NOMO-1 (cell line): ENCODE results near the gene DBH.

Experiments used
- DNase-seq, 2 experiments: peaks; one replicate each; lab custom pipeline; 2025; ENCODE audit not compliant: unreplicated experiment in 2 of 2; lab: John Stamatoyannopoulos, UW

Gene DBH

DNA sequence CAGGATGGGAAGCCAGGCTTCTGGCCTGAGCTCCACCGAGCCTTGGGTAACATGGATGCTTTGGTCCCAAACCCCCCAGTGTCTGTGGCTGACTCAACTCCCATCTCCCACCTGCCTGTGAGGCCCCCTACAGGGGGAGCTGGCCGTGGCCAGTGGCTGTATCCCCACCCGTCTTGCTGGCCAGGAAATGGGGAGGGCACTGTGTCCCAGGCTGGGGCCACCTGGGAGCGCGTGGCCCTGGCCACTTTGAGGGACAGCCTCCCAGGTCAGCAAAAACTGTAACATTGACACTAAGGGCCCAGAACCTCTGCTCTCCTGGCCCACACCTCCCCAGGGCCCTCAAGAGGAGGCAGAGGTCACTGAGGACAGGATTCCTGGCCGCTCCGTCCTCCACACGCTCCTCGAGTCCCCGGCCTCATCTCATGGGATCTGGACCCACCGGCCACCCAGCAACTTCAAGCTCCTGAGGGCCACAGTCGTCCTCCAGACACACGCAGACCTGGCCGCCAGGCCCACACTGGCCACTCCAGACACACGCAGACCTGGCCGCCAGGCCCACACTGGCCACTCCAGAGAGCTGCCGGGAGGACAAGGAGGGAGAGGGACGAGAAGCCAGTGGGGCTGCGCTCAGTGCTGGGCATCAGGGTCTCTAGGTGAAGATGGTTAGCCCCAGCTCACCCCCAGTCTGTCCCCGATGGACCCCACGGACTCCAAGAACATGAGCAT, 44.2 kb downstream of the DBH start:
- DNase-seq, result no peak

DNA sequence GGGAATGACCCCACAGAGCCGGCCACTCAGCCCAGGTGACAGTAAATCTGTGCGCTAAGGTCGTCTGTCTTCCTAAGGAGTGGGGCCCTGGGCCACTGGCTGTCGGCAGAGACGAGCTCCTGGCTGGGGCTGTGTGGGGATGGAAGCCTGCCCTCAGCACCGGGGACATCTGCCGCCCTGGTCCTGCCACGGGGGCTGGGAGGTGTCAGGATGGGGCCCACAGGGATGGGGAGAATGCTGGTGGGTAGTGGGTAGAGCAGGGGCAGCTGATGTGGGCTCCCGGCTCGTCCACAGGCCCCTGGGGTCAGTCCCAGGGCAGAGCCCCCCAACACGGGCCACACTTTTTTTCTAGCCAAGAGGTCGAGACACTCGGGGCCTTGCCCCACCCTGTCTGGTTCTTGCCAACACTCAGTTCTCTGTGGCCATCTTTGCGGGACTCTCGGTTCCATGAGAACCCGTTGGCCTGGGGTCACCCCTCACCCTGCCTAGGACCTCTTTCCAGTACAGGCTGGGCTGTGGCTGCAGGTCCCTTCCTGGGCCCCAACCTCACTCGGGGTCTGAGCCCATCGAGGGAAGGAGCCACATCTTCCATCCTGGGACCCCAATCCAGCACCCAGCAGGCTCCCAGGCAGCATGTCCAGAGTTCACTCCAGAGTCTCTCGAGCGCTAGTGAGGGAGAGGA, 45.0 kb downstream of the DBH start:
- DNase-seq, result no peak

DNA sequence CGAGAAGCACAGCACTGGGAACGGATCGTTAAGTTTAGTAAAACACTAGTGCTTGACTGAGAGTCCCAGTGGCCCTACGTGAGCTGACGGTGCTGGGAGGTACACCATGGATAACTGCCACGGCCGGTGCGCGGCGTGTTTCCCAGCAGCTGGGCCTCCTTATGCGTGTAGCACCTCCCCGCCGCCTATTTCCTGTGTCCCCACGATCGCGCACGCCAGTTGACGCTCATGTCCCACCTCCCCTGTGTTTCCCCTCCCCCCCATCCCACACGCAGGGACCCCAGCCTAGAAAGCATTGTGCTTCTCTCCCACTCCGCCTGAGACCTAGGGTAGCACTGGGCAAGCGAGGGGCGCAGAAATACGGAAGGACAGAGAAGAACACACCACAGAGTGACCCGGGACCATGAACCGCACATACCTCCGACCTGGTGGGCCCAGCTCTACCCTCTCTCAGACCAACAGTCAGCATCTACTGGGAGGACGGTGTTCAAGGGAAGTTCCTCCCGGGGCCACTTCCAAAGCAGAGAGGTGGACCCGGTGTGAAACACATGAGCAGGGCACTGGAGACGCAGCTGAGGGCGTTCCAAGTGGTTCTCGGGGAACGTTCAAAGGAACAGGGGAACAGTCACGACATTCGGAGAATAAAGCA, 45.6 kb downstream of the DBH start:
- no peak for DNase-seq

DNA sequence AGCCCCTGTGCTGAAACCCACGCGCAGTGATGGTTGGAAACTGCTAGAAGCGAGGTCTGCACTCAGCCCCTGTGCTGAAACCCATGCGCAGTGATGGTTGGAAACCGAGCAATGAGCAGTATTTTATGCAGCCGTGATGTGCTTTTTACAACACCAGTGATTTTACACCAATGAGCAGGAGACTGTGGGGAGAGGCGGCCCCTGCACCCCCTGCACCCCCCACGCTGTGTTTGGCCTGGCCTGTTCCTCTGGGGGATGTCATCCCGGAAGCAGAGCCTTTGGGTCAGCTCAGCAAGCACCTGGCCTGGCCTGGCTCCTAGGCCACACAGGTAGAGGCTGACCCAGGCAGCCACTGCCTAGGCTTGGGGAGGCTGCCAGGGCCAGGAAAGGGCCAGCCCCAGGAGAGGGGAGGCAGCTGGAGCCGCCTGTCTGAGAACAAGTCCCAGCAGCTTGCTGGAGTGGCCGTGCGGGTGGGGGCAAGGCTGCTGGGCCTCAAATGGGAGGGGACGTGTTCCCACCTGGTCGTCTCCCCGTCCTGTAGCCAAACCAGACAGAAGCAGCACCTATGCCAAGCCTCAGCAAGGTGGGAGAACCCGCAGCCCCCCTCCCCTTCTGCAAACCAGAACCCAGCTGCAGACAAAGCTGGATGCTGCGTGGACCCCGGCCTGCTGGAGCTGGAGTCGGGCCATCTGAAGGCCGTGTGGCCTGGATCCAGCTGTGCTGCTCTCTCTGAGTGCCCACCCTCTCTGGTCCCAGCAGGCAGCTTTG, 46.8 kb downstream of the DBH start:
- DNase-seq, result no peak

DNA sequence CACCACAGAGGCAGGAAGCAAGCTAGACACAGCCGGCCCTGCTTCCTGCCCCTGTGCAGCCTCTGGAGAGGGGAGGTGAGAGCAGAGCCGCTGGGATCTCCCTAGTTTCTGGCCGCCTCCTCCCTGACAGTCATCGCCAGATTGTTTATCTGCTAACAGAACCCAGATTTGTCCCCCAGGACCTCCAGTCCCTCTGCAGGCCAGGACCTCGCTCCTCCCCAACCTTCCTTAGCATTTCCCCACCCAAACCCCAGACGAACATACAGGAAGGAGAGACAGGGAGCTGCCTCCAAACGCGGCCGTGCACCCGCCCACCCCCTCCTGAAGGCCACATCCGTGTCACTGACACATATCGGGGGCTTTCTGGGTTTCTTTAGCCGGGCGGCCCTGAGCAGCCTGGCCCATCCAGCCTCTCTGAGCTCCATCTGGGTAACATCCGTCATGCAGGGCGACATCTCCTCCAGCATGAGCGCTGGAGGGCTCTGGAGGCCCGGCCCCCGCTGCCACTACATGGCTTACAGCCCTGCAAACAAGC, 47.5 kb downstream of the DBH start:
- no peak for DNase-seq

DNA sequence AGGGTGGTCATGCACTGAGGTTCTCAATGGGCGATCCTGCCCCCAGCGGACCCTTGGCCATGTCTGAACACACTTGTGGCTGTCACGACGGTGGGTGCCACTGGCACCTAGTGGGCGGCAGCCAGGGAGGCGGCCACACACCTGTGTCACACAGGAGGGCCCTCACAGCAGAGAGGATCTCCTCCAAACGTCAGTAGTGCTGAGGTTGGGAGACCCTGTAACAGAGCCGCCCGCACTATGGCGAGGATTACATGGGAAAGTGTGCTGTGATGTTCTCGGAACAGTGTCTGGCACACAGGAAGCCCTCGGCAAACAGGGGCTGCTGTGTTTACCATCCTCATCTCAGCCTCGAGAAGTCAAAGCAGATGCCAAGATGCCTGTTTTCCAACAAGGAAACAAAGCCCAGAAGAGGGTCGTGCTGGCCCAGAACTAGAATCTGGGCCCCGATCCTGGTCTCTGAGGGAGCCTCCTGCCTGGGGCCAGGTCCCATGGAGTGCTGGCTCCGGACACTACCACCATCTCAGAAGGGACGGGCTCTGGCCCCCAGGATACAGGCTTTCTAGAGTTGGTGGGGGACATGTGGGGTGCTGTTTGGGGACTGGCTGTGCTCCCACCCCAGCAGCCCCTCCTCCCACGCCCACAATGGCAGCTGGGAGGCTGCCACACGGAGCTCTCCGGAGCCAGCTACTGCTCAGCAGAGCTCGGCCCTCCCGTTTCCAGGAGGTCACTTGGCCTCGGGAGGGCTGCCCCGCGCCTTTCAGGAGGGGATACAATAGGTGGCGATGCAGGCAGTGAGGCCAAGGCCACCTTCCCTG, 48.2 kb downstream of the DBH start:
- no peak for DNase-seq

DNA sequence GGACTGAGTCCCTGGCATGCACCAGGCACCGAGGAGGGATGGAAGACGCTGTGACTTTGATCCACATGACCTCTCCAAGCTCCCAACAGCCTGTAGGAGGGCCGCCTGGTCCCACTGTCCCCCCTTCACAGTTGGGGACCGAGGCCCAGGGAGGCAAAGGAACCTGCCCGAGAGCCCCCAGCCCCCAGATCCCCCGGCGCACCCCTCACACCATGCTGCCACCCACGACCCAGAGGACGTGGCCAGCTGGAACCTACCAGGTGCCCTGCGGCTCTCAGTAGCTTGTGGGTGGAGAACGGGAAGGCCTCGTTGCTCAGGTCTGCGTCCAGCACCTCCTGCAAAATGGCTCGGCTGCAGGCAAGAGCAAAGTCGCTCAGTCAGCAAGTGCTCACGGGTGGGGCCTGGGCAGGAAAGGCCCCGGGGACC, 48.8 kb downstream of the DBH start:
- DNase-seq, result no peak

DNA sequence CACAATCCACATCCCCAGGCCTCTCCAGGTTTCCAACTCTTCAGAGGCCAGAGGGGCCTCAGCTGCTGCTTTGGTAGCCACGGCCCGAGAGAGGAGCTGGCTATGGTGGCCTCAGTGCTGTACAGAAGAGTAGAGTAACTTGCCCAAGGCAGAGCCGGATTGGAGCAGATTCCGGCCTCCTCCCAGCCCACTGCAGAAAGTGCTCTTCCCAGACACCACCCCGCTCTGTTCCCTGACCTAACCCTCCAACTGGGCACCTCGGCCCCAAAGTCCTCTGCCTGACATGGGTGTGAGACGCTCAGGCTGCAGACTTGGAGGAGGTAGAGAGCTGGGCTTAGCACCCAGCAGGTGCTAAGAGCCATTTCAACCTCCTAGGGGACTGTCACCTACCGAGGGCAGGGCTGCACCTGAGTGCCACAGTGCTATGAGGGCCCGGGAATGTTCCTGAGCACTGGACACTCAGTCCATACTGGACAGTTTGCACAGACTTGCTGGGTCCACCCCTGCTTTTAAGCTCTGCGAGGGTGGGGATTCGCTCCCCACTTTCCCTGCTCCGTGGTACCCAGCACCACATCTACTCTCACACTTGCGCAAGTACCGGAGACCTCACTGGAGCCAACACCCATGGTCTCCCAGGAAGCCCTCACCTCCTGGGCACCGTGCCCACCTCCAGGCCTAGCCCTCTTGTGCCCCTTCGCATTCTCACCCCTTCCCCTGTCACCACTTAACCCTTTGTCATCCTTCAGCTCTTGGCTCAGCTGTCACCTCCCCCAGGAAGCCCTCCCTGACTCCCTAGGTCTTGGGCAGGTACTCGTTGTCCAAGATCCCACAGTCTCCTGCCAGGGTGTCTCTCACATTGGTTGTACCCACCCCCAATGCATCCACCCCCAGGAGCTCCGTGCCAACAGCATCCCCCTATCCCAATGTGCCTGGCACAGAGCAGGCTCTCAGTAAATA, 49.8 kb downstream of the DBH start:
- no peak for DNase-seq

DNA sequence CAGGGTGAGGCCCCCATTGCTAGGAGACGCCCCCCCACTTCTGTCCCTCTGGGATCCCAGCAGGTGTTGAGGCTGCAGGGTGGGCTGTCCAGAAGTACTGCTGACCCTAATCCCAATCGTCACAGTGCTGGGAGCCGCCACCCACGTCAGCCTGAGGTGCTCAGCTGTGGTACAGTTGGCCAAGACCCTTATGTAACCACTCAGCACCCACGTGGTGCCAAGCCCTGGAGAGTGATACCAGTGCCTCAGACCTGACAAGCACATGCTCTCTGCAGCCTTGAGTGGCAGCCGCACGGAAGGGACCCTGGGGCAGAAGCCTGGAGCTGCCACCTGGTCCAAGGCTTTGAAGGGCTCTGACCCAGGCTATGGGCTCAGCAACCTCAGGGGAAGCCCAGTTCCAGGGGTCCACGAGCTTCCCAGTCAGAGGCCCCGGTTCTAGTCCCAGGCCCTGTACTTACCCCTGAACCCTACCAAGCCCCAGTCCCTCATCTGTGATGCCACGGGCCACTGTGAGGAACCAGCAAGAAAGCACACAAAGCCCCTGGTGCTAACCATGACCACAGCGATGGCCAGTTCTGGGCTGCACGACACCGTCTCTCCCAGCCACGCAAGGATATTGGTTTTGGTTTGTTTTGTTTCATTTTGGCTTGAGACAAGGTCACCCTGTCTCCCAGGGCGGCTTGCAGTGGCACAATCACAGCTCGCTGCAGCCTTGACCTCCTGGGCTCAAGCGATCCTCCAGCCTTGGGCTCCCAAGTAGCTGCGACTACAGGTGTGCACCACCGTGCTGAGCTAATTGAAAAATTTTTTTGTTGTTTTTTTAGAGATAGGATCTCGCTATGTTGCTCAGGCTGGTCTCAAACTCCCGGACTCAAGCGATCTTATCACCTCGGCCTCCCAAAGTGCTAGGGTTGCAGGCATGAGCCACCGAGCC, 50.7 kb downstream of the DBH start:
- no peak for DNase-seq

DNA sequence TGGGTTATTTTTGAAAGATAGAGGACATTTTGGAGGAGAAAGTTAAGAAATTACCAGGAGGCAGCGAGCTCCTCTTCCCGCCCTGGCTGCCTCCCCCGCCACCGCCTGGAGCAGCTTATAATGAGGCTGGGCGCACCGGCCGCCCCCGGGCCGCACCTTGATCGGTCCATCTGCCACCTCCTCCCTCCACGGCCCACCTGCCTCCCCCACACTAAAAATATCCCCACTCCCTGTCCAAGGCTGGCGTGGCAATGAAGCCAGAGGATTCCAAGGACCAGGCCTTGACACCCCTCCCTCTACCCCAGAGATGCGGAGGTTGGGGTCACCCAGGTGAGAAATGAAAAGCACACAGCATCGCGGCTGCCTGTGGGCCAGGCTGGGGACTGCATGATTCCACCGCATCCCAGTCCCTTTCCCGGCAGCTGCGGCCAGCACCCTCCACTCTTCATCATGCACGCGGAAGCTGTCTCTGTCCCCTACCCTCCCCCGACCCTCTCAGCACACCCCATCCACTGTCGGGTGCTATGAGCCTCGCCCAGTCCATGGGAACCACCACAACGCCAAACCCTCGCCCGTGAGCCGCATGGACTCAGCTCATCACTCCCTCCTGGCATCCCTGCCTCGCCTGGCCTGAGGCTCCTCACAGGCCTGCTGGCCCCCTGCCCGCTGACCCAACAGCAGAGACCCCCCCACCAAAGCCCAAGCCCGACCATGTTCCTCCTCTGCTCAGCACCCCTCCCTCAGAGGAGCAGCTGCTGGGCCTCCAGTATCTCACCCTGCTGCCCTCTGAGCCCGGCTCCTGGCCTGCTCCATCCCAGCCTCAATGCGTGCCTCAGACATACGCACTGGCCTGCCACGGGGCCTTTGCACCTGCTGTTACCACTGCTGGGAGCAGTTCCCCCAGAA, 51.9 kb downstream of the DBH start:
- no peak for DNase-seq

DNA sequence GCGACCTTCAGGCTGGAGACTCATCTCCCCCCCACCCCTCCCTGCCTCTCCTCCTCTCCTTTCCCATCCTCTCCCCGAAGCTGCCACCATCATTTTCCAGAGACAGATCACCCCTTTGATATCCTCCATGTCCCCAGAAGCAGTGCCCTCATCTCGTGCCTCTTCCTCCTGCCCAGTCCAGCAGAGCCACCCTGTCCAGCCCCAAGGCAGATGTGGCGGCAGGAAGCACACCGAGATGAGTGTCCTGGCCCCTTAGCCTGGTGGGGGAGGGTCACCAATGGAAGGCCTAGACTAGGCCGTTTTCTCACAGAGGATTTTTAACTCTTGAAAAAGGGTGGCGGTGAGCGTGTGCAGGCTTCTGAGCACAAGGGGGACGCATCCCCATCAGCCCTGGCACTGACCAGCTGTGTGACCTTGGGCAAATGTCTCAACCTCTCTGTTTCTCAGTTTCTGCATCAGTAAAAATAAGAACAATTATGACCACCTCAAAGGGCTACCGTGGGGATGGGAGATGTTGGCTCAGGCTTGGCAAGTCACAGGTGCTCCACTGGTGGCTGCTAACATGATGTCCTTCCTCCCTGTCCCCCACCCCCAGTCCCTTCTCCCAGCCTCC, 53.1 kb downstream of the DBH start:
- DNase-seq, result no peak

DNA sequence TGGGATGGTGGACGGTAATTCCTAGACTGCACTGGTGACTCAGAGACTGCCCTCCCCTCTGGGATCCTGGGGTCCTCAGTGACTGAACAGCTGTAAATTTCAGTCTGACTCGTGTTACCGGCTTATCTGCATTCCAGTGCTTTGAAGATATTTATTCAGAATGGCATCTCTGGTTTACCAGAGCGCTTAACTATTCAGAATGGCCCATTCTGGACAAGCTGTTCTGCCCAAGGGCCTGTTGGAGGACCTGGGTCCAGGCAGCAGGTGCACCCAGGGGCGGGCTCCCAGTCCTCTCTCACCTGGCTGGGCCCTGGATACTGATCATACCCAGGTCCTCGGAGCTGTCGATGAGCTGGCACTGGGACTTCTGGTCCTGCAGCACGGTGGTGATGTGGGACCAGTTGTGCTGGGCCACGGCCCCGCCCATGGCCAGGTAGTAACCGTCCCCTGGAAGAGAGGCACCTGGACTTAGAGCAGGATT, 54.0 kb downstream of the DBH start:
- no peak for DNase-seq

DNA sequence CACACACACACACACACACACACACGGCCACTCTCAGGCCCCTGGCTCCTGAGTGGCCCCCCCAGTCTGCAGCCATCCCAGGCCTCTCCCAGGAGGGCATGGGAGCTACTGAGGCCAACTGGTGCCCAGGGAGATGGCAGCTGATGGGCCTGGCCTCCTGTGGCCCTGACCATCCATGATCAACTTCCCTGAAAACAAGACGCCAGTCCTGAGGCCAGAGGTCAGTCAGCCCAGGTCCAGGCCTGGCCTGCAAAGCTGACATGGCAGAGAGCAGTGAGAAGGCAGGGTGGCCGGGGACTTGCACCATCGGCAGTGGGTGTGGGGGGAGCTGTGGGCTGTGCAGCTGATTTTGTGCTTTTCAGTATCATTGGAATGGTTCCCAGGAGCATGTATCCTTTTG, 55.0 kb downstream of the DBH start:
- no peak for DNase-seq

DNA sequence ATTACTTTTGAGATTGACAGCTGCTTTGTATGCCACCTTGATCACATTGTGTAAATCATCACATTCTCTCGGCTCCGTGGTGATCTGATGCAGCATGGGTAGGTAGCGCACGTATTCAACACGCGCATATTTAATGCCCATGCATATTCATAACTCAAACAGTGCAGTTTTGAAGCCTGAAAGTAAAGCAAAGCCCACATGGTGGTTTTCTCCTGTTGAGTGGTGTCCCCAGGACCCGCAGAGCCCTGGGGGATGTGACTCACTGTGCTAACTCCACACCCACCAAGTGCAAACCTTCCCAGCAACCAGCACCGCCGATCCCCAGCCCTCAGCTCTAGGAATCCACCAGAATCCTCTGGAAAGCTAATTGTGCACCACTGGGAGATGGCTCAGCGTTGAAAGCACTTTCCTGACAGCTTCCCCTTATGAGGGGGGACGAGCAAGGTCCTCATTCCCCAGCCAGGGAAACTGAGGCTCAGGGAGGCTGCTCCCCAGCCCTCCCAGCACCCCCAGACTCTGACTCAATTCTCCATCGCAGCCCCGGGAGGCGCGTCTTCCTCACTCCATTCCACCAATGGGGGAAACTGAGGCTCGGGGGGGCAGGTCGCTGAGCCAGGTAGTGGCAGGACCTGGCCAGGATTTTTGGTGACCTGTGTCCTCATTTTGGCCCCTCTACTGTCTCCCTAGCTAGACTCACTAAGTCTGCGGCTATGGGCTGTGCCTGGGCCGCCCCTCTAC, 55.6 kb downstream of the DBH start:
- DNase-seq, result no peak

DNA sequence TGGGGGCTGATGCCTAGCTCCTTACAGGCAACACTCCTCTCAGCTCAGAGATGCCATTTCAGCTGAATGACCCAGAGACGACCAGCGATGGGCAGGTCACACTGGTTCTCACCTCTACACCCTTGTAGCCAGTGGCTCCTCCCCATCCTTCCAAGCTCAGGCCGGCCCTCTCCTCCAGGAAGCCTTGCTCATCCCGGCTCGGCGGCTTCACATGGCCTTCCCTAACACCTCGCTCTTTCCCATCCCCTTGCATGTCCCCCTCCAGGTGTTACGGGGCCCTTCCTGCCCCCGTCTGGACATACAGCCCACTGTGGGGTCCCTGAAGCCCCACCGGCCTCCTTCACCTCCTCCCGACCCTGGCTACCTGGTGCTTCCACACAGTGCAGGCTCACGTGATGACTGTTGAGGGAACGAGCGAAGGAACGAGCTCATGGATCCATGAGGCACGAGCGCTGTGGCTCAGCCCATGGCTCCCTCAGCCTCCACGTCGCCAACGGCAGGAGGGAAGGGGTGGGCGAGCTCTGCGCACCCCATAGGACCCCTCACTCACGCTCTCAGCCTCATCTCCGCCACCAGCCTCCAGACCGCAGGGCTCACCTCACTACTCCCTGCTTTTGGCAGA, 56.3 kb downstream of the DBH start:
- no peak for DNase-seq
